HepG2 (cell line): ENCODE results near the gene TAF1B. TPM values are rescaled to one million over a fixed set of nuclear protein-coding genes. Genes with fewer than 3 reads are reported as not detected.
A peak's percentile ranks its signal among the peaks of the same experiment; 100 is the strongest.

Experiments
- ATAC-seq: fragments of 200-7000 bp; cut with Tn5 transposase; 3 replicates; pipeline ENCODE4 v1.9.1; 2020; ENCODE audit warnings: mild to moderate bottlenecking, moderate library complexity
- BruUV-seq: library from RNA; stranded (reverse); fragments of 400-500 nt; replicated peaks from 2 replicates; lab custom pipeline; 2021; lab: Mats Ljungman, UMichigan
- CTCF ChIA-PET: fragments of 300-600 bp; formaldehyde crosslinking; extraction: SDS; loops from one replicate; lab custom pipeline; 2021; ENCODE audit warnings: low total read pairs, inconsistent platforms, low intra/inter-chr PET ratio; lab: Yijun Ruan, JAX
- POLR2A ChIA-PET: fragments of 350-600 bp; sonication (Branson Sonifier 250); formaldehyde crosslinking; loops from one replicate; lab custom pipeline; 2020; ENCODE audit warnings: antibody characterized with exemption, inconsistent platforms; lab: Yijun Ruan, JAX
- DNase-seq: peaks from one replicate; pipeline ENCODE4 v3.0.0-alpha.2; 2015; ENCODE audit warnings: low spot score
- FAIRE-seq: peaks from 3 replicates; lab custom pipeline; 2011; peaks lifted over from hg19 to GRCh38; lab: Jason Lieb, UNC
- H2AFZ ChIP-seq: one replicate; pipeline ENCODE4 v1.6.1; 2011; ENCODE audit warnings: low read length, inconsistent platforms
- H3K27ac ChIP-seq: fragments of 300-600 bp; 3 replicates; pipeline ENCODE4 v1.8.0; 2011; ENCODE audit warnings: mixed run types, mild to moderate bottlenecking, mixed read lengths, low read length, inconsistent platforms; ENCODE audit not compliant: insufficient read depth; ENCODE audit errors: extremely low read length
- H3K27me3 ChIP-seq, 2 experiments: fragments of 200-600 bp in 1 of 2; 2 replicates in 1 of 2; 3 replicates in 1 of 2; pipeline versions ENCODE4 v1.6.0 to v1.8.0; 2011; ENCODE audit warnings: low read length in 2 of 2, mild to moderate bottlenecking in 2 of 2, moderate library complexity in 2 of 2, inconsistent platforms in 1 of 2; ENCODE audit not compliant: insufficient read depth in 2 of 2, control insufficient read depth in 1 of 2
- H3K36me3 ChIP-seq, 2 experiments: fragments of 200-600 bp in 1 of 2; replicated peaks in 1 of 2; 2 replicates in 1 of 2; 3 replicates in 1 of 2; pipeline versions ENCODE4 v1.5.1 to v1.8.0; 2011; ENCODE audit warnings: low read length in 2 of 2, inconsistent platforms in 1 of 2; ENCODE audit not compliant: insufficient read depth in 2 of 2, control insufficient read depth in 1 of 2
- H3K4me1 ChIP-seq: 2 replicates; pipeline ENCODE4 v1.5.1; 2012; ENCODE audit warnings: low read length, inconsistent platforms; ENCODE audit not compliant: insufficient read depth
- H3K4me2 ChIP-seq: 2 replicates; pipeline ENCODE4 v1.6.0; 2011; ENCODE audit warnings: low read depth, low read length, inconsistent platforms
- H3K4me3 ChIP-seq, 3 experiments: fragments of 200-600 bp in 1 of 3; sonication (generic), shearing (Covaris generic) in 1 of 3; replicated peaks in 1 of 3; 2 replicates each; pipeline ENCODE4 v1.5.1; 2011 to 2016; ENCODE audit warnings: low read length in 3 of 3, inconsistent platforms in 2 of 3, low read depth in 2 of 3, mild to moderate bottlenecking in 2 of 3, control low read depth in 1 of 3, mixed read lengths in 1 of 3; ENCODE audit not compliant: insufficient read depth in 1 of 3
- H3K79me2 ChIP-seq: one replicate; pipeline ENCODE4 v1.6.1; 2011; ENCODE audit warnings: low read length, inconsistent platforms; ENCODE audit not compliant: insufficient read depth
- H3K9ac ChIP-seq: 2 replicates; pipeline ENCODE4 v1.6.0; 2011; ENCODE audit warnings: mild to moderate bottlenecking, low read depth, low read length, inconsistent platforms; ENCODE audit not compliant: insufficient read depth
- H3K9me3 ChIP-seq: 2 replicates; pipeline ENCODE4 v1.5.1; 2012; ENCODE audit warnings: mild to moderate bottlenecking, low read length
- H4K20me1 ChIP-seq: 2 replicates; pipeline ENCODE4 v1.6.0; 2011; ENCODE audit warnings: inconsistent platforms, mild to moderate bottlenecking, low read length, moderate library complexity; ENCODE audit not compliant: insufficient read depth
- ATF7 ChIP-seq, 2 experiments: fragments of 450-650 bp in 1 of 2; sonication (generic) in 1 of 2; formaldehyde crosslinking in 1 of 2; IDR thresholded peaks; 2 replicates each; pipeline versions ENCODE4 v1.4.0 to v1.6.1; 2016 to 2020; ENCODE audit warnings: antibody characterized with exemption in 1 of 2, mild to moderate bottlenecking in 1 of 2, missing genetic modification reagents in 1 of 2
- CBX1 ChIP-seq: IDR thresholded peaks from one replicate; pipeline ENCODE4 v1.6.1; 2016; ENCODE audit warnings: antibody characterized with exemption, low read depth
- FOXC1 ChIP-seq: sonication (generic); formaldehyde crosslinking; IDR thresholded peaks from 2 replicates; pipeline ENCODE4 v1.8.0; 2022; ENCODE audit warnings: mild to moderate bottlenecking, missing genetic modification reagents, borderline replicate concordance
- NFE2 ChIP-seq: sonication (generic); formaldehyde crosslinking; IDR thresholded peaks from 2 replicates; pipeline ENCODE4 v1.4.0; 2020; ENCODE audit warnings: missing genetic modification reagents
- SNAPC2 ChIP-seq: sonication (generic); formaldehyde crosslinking; IDR thresholded peaks from 2 replicates; pipeline ENCODE4 v1.8.1; 2022; ENCODE audit warnings: mild to moderate bottlenecking, missing genetic modification reagents
- YEATS2 ChIP-seq: sonication (generic); formaldehyde crosslinking; IDR thresholded peaks from 2 replicates; pipeline ENCODE4 v1.4.0; 2020; ENCODE audit warnings: missing genetic modification reagents, borderline replicate concordance
- ZBTB4 ChIP-seq: sonication (generic); formaldehyde crosslinking; IDR thresholded peaks from 2 replicates; pipeline ENCODE4 v1.4.0; 2020; ENCODE audit warnings: missing genetic modification reagents, mild to moderate bottlenecking, borderline replicate concordance
- ZNF460 ChIP-seq: sonication (generic); formaldehyde crosslinking; IDR thresholded peaks from 2 replicates; pipeline ENCODE4 v1.5.1; 2020; ENCODE audit warnings: missing genetic modification reagents, mild to moderate bottlenecking, borderline replicate concordance
- ZNF768 ChIP-seq: sonication (generic); formaldehyde crosslinking; IDR thresholded peaks from 2 replicates; pipeline ENCODE4 v1.4.0; 2020; ENCODE audit warnings: missing genetic modification reagents
- WGBS: methylation state at CpG from one replicate; pipeline ENCODE4 v1.1.6; 2017; ENCODE audit warnings: low lambda C conversion rate; 5-methylcytosine and 5-hydroxymethylcytosine counted together
- in situ Hi-C: cut with HindIII; loops from 2 replicates; pipeline ENCODE4 v1.10.0; 2017; ENCODE audit warnings: low pct_unique_long_range_greater_than_20kb; ENCODE audit not compliant: extremely low pct_ligation_motif_present
- intact Hi-C: fragments of 100-400 bp; cut with micrococcal nuclease; formaldehyde crosslinking; loops from one replicate; pipeline ENCODE4 v1.10.0; 2022; ENCODE audit not compliant: unreplicated experiment
- polyA plus RNA-seq, 8 experiments: library from polyadenylated mRNA; depleted of rRNA in 3 of 8; stranded (reverse) in 7 of 8; unstranded in 1 of 8; fragments of >200 nt; fragmentation: Illumina TruSeq in 4 of 8; extraction: Trizol in 4 of 8; gene quantifications; 2 replicates each; pipeline versions ENCODE4 v1.2.1 to v1.2.3, GENCODE V29; 2011 to 2016; ENCODE audit warnings: low read depth in 4 of 8, missing spikeins in 1 of 8, mixed read lengths in 1 of 8; ENCODE audit not compliant: insufficient read depth in 1 of 8
- total RNA-seq, 5 experiments: library from RNA; depleted of rRNA; stranded (reverse); fragments of >200 nt; fragmentation: Illumina TruSeq; extraction: Trizol; gene quantifications; 2 replicates each; pipeline ENCODE4 v1.2.3, GENCODE V29; 2016; ENCODE audit warnings: low read depth in 1 of 5

TAF1B gene
- total and polyA plus RNA-seq, 2 of the 13 experiments (the other 11 are each of a cell fraction or from before 2014, with no cell fraction given): 13.3 to 27.7 TPM

DNA sequence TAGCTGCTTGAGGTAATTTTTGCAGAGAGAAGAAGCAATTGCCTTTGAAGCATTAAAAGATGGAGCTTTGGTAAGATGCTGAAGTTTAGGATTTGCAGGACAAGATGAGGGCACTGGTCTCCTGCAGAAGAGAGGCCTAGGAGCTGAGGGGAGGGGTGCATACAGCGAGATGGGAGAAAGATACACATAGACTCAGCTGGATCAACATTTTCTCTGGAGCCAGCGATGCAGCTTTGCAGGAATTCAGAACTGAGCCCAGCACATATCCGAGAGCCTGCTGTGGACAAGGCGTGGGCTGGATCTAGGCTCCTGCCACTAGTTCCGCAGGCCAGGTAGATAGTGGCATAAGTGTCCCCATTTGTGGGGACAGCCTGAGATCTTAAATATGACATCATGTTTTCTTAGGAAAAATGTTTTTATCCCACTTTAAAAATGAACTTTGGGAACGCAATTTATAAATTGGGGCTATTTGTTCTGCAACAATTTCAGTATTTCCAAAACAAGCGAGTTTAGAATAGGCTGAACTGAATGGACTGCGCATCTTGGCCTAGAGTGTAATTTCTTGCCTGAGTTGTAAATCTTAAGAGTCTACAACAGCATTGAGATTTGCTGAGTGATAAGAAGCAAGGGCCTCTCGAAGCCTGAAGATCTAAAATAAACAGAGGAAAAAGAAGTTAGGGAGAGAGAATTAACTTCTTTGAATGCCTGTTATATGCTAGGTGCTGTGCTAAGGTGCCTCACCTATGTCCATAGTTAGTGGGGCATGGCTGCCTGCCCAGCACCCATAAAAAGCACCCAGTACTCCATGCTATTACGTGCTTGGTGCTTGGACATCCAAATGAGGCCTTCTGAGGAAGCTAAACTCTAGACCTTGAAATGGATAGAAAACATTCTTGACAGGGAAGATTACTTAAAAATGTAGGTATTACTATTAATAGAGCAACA is 125.6 kb downstream of the TAF1B start:
- no TSS peak for BruUV-seq
- H3K27me3 ChIP-seq: no peaks in the 10 kb centered on the region
- no peak overlapping the region for H3K4me2 ChIP-seq
- no peaks in the 10 kb centered on the region for H4K20me1 ChIP-seq
- 95% methylated on average over 10 of the region's 10 CpGs for WGBS
- H3K36me3 ChIP-seq: peaks cover 7 to 73% of the 10 kb centered on the region in 2 experiments
- no peaks in the 10 kb centered on the region for H3K4me1 ChIP-seq
- ChIA-PET POLR2A (no interaction called here), CTCF (no interaction called here)
- H3K27ac ChIP-seq: no peak overlapping the region
- H3K9me3 ChIP-seq: no peaks in the 10 kb centered on the region
- in situ Hi-C loops: no loop called here
- peak; percentile 66 for TF ChIP-seq ATF7 (IDR thresholded peaks at IDR 0.05)
- TF ChIP-seq ATF7 (CRISPR knock-in tag; IDR thresholded peaks at IDR 0.05): no peak
- no peak for TF ChIP-seq YEATS2 (CRISPR knock-in tag)
- intact Hi-C loops: no loop called here
- FAIRE-seq: no peak
- no peak for ATAC-seq
- no peaks in the 10 kb centered on the region for H3K79me2 ChIP-seq
- DNase-seq: no peak
- H2AFZ ChIP-seq: no peak overlapping the region
- H3K4me3 ChIP-seq: no peak overlapping the region
- H3K9ac ChIP-seq: no peak overlapping the region

- in situ Hi-C loops (no loop called here), intact Hi-C loops (no loop called here)
- no peak for TF ChIP-seq ZNF768 (CRISPR knock-in tag)
- TF ChIP-seq NFE2 (CRISPR knock-in tag): no peak
- no peak for TF ChIP-seq ZBTB4
- no peak for TF ChIP-seq CBX1
- TF ChIP-seq SNAPC2 (CRISPR knock-in tag): no peak
- TF ChIP-seq FOXC1 (CRISPR knock-in tag): no peak
- no peak for TF ChIP-seq ZNF460 (CRISPR knock-in tag)
- Histone ChIP-seq H3K4me1 (no peaks in the 10 kb centered on the region), H3K79me2 (no peaks in the 10 kb centered on the region), H3K4me2 (no peak overlapping the region), H3K27me3 (no peaks in the 10 kb centered on the region), H2AFZ (no peak overlapping the region), H3K4me3 (no peak overlapping the region), H3K27ac (no peak overlapping the region), H3K9ac (no peak overlapping the region), H3K36me3 (peaks cover 8 to 70% of the 10 kb centered on the region in 2 experiments; a peak in 4 of 5 replicates), H3K9me3 (no peaks in the 10 kb centered on the region), H4K20me1 (no peaks in the 10 kb centered on the region)
- WGBS: 92% methylated on average over 12 of the region's 12 CpGs
- no peak for ATAC-seq
- BruUV-seq: no TSS peak
- FAIRE-seq: no peak
- ChIA-PET POLR2A (no interaction called here), CTCF (no interaction called here)
- no peak for DNase-seq
Measured at GRCh38 chr2:9970200-9971044, 127.1 kb downstream of the TAF1B start.
